HUES48 (cell line): Measurements from ENCODE around the gene KIF26A.

Experiments
- H3K27ac ChIP-seq: one replicate; pipeline ENCODE4 v1.7.0; 2013; ENCODE audit warnings: low read depth, low read length, inconsistent platforms
- H3K27me3 ChIP-seq: 2 replicates; pipeline ENCODE4 v1.6.1; 2013; ENCODE audit warnings: mild to moderate bottlenecking, low read length; ENCODE audit not compliant: control insufficient read depth, insufficient read depth
- H3K36me3 ChIP-seq: 2 replicates; pipeline ENCODE4 v1.6.1; 2013; ENCODE audit warnings: low read length; ENCODE audit not compliant: control insufficient read depth, insufficient read depth
- H3K4me1 ChIP-seq: 2 replicates; pipeline ENCODE4 v1.6.1; 2013; ENCODE audit warnings: mild to moderate bottlenecking, low read length; ENCODE audit not compliant: control insufficient read depth, insufficient read depth
- H3K4me3 ChIP-seq: 2 replicates; pipeline ENCODE4 v1.5.1; 2013; ENCODE audit warnings: mild to moderate bottlenecking, low read depth, low read length
- H3K9ac ChIP-seq: 2 replicates; pipeline ENCODE4 v1.6.1; 2013; ENCODE audit warnings: mild to moderate bottlenecking, low read depth, low read length, moderate library complexity
- H3K9me3 ChIP-seq: 2 replicates; pipeline ENCODE4 v1.6.1; 2013; ENCODE audit warnings: low read length; ENCODE audit not compliant: control insufficient read depth, insufficient read depth

Gene KIF26A

GRCh38 chr14:104155513-104155912 lies 17.1 kb downstream of the KIF26A start:
- H3K27ac ChIP-seq: no peak overlapping the region

GRCh38 chr14:104156142-104156541 lies 17.8 kb downstream of the KIF26A start:
- Histone ChIP-seq H3K27me3 (no peaks in the 10 kb centered on the region), H3K4me1 (no peaks in the 10 kb centered on the region), H3K4me3 (no peak overlapping the region), H3K36me3 (peaks cover 53% of the 10 kb centered on the region), H3K9ac (no peak overlapping the region), H3K9me3 (no peaks in the 10 kb centered on the region), H3K27ac (no peak overlapping the region)

More at GRCh38 chr14:104155513-104155912, 17.1 kb downstream of the KIF26A start:
- H3K4me3 ChIP-seq: no peak overlapping the region
- peaks cover 53% of the 10 kb centered on the region for H3K36me3 ChIP-seq
- H3K27me3 ChIP-seq: no peaks in the 10 kb centered on the region
- no peaks in the 10 kb centered on the region for H3K9me3 ChIP-seq
- no peak overlapping the region for H3K9ac ChIP-seq
- no peaks in the 10 kb centered on the region for H3K4me1 ChIP-seq

GRCh38 chr14:104157016-104157928 lies 18.9 kb downstream of the KIF26A start:
- no peaks in the 10 kb centered on the region for H3K4me1 ChIP-seq
- no peak overlapping the region for H3K27ac ChIP-seq
- H3K9ac ChIP-seq: no peak overlapping the region
- H3K36me3 ChIP-seq: peaks cover 44% of the 10 kb centered on the region
- no peak overlapping the region for H3K4me3 ChIP-seq
- H3K27me3 ChIP-seq: no peaks in the 10 kb centered on the region
- no peaks in the 10 kb centered on the region for H3K9me3 ChIP-seq

DNA sequence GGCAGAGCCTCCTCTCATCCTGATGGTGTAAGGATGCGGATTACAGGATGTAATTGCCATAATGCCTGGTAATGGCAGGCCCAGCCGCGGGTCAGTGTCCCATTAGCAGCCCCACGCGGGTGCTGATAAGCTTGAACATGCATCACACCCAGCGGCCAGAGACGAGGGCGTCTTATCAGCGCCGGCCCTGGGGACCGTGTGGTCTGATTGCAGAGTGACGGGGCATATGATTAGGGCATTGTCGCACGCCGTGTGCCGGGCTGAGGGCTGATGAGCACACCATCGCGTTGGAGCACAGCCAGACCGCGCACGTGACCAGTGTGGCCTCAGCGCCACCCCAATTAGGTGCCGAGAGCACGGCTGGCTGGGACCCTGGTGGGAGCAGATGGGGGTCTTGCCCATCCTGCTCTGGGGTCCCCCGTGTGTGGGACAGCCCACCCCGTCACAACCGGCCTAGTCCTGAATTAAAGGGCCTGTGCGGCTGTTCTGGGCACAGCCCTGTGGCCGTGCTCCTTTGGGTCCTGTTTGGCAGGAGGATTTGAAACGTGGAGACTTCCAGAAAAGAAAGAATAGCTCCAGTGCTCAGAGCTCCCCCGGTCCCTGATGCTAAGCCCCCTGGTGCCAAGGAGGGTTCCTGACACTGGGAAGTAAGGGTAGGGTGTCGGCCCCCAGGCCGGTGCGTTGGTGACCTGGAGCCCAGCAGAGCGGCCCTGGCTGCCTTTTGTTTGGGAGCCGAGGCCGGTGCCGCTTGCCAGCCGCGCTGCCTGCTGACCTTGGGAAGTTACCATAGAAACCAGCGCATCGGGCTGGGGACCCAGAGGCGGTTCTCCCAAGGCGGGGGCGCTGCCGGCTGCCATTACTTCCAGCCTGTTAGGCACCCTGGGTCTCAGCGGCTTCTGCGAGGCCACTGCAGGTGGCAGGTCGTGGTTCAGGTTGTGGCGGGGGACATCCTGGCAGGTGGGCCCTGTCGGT lies 20.7 kb downstream of the KIF26A start:
- no peaks in the 10 kb centered on the region for H3K4me1 ChIP-seq
- no peaks in the 10 kb centered on the region for H3K9me3 ChIP-seq
- peaks cover 28% of the 10 kb centered on the region for H3K36me3 ChIP-seq
- H3K9ac ChIP-seq: no peak overlapping the region
- no peaks in the 10 kb centered on the region for H3K27me3 ChIP-seq
- H3K27ac ChIP-seq: no peak overlapping the region
- no peak overlapping the region for H3K4me3 ChIP-seq

GRCh38 chr14:104159990-104160389 lies 21.6 kb downstream of the KIF26A start:
- H3K27ac ChIP-seq: no peak overlapping the region

DNA sequence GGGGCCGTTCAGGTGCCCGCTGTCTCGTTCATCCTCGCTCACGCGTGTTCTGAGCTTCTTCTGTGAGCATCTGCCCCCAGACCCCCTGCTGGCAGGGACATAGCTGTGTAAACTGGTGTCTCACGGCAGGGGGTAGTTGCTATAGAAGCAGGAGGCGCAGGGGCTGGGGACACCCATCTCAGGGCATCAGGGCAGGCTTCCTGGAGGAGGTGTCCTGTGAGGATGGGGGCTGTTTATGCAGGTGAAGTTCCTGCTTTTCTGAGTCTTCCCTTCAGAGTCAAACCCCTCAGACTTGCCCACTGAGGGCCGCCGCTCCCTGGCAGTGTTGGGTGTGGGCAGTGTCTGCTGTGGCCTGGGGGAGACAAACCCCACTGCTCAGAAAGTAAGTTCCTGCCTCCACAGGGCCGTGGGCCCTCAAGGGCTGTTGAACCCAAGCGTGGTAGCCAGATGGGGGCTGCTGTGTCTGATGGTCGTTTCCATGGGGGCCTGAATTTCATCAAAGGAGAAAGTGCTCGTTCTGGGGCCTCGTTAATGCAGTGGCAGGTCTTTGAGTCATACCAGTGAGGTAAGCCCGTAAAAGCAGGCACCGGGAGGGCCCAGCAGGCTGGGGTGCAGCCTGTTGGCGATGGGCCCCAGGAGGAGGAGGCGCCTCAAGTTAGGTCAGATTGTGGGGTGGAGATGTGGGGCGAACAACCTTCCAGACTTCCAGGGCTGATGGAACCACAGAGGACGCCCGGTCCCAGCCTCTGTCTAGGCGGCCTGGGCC lies 23.4 kb downstream of the KIF26A start:
- no peak overlapping the region for H3K9ac ChIP-seq
- H3K9me3 ChIP-seq: no peaks in the 10 kb centered on the region
- H3K36me3 ChIP-seq: peaks cover 18% of the 10 kb centered on the region
- H3K27me3 ChIP-seq: no peaks in the 10 kb centered on the region
- no peaks in the 10 kb centered on the region for H3K4me1 ChIP-seq
- H3K27ac ChIP-seq: no peak overlapping the region
- no peak overlapping the region for H3K4me3 ChIP-seq

More at GRCh38 chr14:104159990-104160389, 21.6 kb downstream of the KIF26A start:
- Histone ChIP-seq H3K36me3 (peaks cover 22% of the 10 kb centered on the region), H3K4me3 (no peak overlapping the region), H3K27me3 (no peaks in the 10 kb centered on the region), H3K9ac (no peak overlapping the region), H3K4me1 (no peaks in the 10 kb centered on the region), H3K9me3 (no peaks in the 10 kb centered on the region)

- H3K9me3 ChIP-seq: no peaks in the 10 kb centered on the region
- H3K27ac ChIP-seq: no peak overlapping the region
- H3K4me3 ChIP-seq: no peak overlapping the region
- H3K36me3 ChIP-seq: peaks cover 18% of the 10 kb centered on the region
- H3K4me1 ChIP-seq: no peaks in the 10 kb centered on the region
- no peak overlapping the region for H3K9ac ChIP-seq
- H3K27me3 ChIP-seq: no peaks in the 10 kb centered on the region
Observed at GRCh38 chr14:104162495-104162894, 24.1 kb downstream of the KIF26A start.

DNA sequence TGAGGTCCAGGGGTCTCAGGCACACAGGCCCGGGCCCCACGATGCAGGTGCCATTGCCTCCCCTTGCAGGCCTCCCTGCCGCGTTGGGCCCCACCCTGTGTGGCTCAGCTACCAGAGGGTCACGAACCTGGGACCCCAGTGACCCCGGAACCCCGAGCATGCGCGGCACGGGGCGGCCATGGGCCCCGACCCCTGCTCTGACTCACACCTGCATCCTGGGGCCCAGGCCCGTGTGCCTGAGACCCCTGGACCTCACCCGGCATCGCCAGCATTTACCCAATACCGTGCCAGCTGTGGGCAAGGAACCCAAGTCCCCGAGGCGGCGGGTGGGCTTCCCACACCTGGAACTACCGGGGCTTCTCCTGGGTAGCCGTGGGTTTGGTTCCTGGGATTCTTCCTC lies 25.2 kb downstream of the KIF26A start:
- Histone ChIP-seq H3K27me3 (no peaks in the 10 kb centered on the region), H3K4me3 (no peak overlapping the region), H3K4me1 (no peaks in the 10 kb centered on the region), H3K27ac (no peak overlapping the region), H3K9me3 (no peaks in the 10 kb centered on the region), H3K36me3 (peaks cover 10% of the 10 kb centered on the region), H3K9ac (no peak overlapping the region)

GRCh38 chr14:104164041-104164440 lies 25.7 kb downstream of the KIF26A start:
- Histone ChIP-seq H3K4me1 (peaks cover 3% of the 10 kb centered on the region; the same call in 1 of the 2 replicates), H3K27me3 (no peaks in the 10 kb centered on the region), H3K27ac (no peak overlapping the region), H3K9me3 (no peaks in the 10 kb centered on the region), H3K9ac (no peak overlapping the region), H3K4me3 (no peak overlapping the region), H3K36me3 (peaks cover 6% of the 10 kb centered on the region)

GRCh38 chr14:104164512-104164911 lies 26.1 kb downstream of the KIF26A start:
- Histone ChIP-seq H3K9ac (no peak overlapping the region), H3K9me3 (no peaks in the 10 kb centered on the region), H3K4me1 (peaks cover 8% of the 10 kb centered on the region), H3K27ac (no peak overlapping the region), H3K4me3 (no peak overlapping the region), H3K36me3 (peaks cover 4% of the 10 kb centered on the region; the same call in 1 of the 2 replicates), H3K27me3 (no peaks in the 10 kb centered on the region)
